DMS 273 treated with DMSO at 0.1 percent for 48 hours (cell line): Measurements from ENCODE around the gene DGKI.
"Not testable (repeated sequence)": the region's sequence is repeated elsewhere in the genome, so short reads cannot be mapped to it uniquely, and the experiment has no call there.

ENCODE experiments used
- DNase-seq: peaks from one replicate; lab custom pipeline; 2025; lab: John Stamatoyannopoulos, UW

The DGKI gene

DNA sequence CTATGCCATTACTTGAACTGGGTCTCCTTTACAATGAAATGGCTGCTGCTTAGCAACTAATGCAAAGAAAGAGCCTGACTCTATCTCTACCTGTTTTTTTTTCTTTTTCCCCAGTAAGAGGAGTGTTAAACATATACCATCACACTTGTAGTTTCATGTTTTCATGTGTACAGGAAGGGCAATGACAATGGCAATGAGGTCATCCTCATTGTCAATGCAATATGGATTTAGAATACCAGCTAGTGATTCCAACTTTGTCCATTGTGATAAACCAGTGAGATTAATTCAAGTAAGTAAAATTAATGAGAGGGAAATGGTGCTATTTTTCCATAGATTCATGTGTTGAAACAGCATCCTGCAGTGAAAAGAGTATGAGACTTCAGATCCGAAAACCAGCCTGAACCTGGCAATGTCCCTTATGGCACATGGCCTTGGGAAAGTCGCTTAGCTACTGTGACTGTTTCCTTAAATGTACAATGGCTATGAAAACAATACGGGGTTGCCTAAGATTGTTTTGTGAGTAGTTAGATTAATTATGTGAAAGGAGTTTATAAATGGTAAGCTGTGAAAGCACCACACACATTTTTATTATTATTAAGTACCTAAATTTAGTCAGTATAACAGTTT, 11.2 kb downstream of the DGKI start:
- DNase-seq, result no peak

DNA sequence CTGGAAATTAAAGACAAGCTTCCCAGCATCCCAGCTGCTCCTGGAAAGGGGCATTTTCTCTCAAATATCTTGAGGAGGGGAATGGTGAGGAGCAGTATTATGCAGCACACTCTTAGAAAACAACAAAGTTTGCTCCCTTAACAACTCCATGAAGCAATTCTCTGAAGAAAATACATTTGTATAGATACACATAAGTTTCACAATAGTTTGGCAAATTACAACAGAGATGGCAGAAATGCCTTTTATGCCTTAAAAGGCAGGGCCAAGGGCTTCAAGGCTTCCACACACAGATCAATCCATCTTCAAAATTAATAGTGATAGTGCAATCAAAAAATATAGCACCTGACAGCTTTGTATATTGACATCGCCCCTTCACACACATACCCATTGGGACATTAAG, 12.2 kb downstream of the DGKI start:
- no peak for DNase-seq

DNA sequence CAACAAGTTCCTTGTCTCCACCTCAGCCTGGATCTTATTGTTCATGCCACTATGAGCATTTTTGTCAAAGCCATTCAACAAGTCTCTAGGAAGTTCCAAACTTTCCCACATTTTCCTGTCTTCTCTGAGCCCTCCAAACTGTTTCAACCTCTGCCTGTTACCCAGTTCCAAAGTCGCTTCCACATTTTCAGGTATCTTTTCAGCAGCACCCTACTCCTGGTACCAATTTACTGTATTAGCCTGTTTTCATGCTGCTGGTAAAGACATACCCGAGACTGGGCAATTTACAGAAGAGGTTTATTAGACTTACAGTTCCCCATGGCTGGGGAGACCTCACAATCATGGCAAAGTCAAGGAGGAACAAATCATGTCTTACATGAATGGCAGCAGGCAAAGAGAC, 13.8 kb downstream of the DGKI start:
- DNase-seq, result not testable (repeated sequence)

DNA sequence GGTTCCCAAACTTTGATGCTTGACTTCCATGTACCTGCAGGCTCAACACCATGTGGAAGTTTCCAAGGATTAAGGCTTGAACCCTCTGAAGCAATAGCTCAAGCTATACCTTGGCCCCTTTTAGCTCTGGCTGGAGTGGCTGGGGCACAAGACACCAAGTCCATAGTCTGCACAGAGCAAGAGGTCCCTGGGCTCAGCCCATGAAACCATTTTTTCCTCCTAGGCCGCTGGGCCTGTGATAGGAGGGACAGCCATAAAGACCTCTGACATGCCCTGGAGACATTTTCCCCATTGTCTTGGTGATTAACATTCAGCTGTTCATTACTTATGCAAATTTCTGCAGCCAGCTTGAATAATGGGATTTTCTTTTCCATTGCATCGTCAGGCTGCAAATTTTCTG, 14.4 kb downstream of the DGKI start:
- no peak for DNase-seq

DNA sequence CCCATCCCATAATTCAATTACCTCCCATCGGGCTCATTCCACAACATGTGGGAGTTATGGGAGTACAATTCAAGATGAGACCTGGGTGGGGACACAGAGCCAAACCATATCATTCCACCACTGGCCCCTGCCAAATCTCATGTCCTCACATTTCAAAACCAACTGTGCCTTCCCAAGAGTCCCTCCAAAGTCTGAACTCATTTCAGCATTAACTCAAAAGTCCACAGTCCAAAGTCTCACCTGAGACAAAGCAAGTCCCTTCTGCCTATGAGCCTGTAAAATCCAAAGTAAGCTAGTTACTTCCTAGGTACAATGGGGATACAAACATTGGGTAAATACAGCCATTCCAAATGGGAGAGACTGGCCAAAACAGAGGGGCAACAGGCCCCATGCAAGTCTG, 15.2 kb downstream of the DGKI start:
- DNase-seq, result not testable (repeated sequence)

DNA sequence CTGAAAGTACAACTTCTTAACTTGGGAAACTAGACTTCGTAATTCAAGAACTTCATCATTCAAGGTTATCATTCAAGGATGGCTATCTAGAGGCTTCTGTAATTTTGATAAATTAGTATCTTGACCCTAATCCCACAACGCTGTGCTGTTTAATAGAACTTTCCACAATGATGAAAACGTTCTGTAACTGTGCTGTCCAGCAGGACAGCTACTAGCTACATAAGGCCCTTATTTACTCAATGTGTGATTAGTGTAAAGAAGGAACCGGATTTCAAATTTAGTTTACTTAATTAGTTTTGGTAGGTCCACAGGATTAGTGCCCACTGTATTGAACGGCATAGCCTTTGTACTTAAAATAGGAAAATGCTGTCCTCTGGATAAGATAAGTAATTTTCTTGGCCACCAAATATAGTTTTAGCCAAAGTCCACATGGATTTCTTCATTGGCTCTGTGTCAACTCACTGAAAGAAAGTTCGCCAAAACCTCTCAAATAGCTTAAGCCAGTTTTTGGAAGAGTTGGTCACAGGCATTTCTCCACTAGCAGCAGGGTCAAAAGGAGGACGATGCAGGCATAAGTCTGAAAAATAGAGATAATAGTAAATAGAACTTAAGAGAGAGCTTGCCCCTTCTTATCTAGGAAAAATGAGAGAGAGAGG, 17.3 kb downstream of the DGKI start:
- no peak for DNase-seq

DNA sequence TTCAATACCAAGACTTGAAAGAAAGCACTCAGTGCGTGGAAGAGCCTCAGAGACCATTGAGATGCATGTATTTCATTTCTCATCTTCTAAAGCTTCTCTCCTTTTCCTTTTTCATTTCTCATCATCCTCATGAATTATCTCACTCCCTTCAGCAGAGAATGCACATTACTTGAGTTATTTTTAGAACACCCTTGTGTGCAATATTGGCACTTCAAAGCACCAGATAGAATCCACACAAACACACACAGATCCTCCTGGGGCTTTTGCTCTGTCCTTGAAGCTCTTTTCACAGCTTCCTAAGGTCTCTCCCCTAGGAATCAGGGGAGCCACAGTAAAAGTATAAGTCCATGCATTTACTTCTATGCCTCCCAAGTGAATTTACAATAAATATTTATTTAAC, 18.3 kb downstream of the DGKI start:
- no peak for DNase-seq

DNA sequence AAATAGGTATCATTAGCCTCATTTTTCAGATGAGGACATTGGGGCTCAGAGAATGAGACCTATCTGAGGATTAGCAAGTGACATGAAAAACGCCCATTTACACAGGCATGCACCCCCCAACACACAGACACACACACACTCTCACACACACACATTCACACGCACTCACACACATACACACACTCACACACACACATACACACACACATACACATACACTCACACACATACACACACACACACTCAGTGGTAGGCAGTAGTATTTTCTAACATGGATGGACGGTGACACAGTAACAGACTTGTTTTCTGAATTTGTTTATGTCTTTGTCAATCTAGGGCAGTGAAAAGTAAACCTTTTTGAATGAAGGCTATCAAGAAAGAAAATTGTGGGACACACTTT, 21.3 kb downstream of the DGKI start:
- DNase-seq, result no peak

DNA sequence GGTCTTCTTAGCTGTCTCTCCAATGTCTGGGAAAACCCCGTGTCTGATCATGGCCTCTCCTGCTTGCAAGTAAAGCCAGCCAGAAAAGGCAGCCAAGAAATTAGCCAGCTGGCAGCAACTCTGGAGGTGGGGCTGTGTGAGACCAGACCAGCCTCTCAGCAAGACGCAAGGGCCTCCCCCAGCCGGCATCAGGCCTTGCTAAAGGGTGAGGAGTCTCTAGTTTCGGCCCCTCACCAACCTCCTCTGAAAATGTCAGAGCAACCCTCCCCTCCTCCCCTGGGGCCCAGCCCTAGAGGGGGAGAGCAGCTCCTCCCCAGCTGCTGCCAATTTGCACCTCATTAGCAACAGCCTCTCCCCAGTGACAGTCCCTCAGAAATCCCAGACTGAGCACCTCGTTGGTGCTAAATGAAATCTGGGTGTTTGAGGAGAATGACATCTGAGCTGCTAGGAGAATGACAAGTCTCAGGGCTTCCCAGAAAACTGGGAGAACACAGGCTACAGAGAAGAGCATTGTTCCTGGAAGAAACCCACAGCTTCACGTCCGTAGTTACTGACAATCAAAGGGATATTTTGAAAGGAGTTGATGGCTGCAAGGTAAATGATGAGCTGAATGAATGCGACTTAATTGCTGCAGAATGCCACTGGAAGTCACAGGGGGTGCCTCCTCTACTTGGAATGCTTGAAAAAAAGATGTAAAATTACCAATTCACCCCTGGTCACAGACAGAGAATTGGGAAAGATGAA, 25.9 kb downstream of the DGKI start:
- no peak for DNase-seq

DNA sequence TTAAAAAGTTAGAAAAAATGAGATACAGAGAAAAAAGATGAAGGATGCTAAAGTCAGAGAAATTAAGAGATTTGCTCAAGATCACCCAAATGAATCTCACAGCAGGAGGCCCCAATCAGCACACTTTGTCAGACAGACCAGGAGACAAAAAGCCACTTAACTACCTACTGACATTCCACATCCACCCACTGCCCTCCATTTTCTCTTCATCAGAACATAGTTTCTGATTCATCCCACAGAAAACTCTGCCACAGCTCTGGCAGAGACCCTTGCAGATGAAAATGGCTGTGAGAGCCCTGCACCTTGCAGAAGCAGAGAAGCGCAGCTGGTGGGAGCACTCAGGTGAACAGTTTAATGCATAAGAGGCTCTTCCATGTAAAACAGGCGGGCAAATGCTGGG, 26.6 kb downstream of the DGKI start:
- DNase-seq, result no peak

DNA sequence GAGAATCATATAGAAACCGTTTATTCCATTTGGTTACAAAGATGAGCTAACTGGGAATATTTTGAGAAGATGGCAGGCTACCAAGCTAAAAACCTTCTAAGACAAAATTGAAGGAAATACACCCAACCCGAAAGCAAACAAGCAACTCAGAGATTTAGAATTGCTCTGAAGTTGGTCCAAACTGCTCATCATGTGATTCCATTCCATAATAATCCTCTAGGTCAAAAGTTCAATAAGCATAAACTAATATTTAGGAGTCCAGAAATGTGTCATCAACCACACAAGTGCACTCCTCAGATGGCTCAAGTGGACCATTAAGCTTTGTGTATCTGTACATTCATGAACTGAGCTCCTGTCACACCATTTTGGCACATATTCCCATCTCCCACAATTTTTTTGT, 28.7 kb downstream of the DGKI start:
- no peak for DNase-seq

DNA sequence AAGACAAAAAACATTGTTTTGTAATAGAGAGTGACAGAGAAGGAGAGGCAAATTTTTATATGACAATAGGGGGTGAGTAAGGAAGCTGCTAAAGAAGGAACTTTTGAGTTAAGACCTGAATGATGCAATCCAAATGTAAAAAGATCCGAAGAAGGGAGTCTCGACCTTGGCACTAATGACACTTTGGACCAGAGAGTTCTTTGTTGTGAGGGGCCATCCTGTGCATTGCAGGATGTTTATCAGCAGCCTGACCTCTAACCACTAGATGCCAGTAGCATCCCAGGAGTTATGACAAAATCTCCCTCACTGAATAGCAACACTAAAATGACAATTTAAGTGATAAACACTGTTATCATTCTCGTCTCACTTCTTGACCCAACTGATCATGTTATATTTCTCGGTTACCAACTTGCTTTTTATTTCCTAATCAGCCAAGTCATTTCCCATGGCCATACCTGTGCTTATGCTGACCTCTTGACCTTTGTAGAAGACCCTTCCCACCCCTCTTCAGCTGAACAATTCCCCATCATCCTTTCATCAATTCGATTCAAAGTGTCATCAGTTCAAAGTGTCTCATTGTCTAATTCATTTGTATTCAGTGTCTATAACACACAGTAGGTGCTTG, 30.0 kb downstream of the DGKI start:
- DNase-seq, result no peak

DNA sequence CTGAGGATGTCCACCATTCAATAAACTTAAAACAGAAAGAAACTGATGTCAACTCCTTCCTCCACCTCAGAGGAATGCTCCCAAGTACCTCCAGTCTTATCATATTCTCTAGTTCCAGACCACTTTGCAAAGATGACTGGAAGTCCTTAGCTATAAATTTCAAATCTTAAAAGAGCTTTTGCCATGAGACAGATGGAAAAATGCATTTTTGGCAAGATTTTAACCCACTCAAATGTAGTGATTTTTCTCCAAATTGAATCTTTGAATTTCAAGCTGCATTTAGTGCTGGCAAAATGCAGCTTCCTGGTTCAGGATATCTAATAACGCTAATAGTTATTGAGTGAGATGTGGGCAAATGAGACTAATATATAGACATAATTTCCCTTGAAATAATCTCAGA, 33.2 kb downstream of the DGKI start:
- DNase-seq, result no peak

DNA sequence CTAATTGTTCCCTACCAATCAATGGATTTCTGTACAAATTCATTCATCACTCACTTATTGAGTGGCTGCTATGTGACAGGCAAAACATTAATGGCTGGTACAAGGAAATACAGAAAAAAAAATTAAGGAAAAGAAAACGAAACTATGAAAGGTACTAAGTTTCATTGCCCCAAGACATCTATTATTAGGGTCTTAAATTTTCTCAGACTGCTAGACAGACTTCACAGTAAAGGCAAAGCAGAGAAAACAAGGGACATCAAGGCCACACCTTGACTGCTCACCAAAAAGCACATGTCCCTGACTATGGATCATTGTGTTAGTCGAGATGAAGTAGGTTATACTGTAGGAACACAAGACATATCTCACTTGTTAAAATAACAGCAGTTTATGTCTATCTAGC, 36.5 kb downstream of the DGKI start:
- DNase-seq, result no peak

DNA sequence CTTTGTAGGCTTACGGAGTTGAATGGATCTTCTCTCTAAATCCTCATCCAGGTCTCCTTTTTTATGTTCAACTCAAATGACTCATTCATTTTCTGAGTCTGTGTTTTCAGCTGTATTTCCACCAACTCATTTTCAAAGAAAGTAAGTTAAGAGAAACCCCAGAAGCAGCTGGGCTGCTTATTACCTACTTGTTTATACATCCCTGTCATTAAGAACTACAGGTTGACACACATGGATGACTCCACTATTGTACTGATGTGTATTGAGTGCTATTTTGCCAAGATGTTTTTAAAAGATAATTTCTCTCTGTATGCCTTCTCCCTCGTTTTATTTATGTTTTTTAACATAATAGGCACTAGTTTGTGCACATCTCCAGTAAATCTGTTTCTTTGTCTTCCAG, 41.9 kb downstream of the DGKI start:
- DNase-seq, result no peak

DNA sequence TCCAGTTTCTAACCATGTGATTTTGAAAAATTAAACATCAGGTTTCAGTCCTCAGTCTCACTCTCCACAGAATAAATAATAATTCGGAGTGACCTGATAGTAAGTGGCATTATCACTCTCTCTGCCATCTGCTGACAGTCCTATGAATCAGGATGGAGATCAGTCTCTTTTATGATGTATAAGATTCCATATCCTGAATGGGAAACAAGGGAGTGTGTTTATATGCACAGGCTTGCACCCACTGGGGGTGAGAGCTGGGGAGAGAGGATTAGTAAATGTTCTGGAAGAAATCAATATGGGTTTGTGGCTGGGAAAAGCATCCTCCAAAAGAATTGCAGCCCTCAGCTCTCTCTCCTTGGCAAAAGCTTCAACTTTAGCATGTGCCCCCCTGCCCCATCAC, 45.3 kb downstream of the DGKI start:
- no peak for DNase-seq

DNA sequence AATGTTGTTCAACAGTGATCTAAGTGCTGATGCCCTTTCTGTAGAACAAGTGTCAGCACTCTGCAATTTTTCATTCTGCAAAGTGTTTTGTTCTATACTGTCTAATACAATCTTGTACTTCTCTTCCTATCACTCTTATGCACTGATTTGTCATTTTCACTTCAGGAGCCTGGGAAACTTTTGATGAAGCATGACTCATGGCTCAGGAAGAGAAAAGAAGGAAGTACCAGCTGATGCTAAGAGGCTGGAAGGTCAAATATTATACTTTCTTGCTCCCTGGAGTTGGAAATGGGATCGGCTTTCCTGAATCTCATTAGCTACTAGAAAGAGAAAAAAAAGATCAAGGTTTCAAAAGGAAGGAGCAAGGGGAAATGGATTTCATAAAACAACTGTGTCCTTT, 45.8 kb downstream of the DGKI start:
- no peak for DNase-seq

DNA sequence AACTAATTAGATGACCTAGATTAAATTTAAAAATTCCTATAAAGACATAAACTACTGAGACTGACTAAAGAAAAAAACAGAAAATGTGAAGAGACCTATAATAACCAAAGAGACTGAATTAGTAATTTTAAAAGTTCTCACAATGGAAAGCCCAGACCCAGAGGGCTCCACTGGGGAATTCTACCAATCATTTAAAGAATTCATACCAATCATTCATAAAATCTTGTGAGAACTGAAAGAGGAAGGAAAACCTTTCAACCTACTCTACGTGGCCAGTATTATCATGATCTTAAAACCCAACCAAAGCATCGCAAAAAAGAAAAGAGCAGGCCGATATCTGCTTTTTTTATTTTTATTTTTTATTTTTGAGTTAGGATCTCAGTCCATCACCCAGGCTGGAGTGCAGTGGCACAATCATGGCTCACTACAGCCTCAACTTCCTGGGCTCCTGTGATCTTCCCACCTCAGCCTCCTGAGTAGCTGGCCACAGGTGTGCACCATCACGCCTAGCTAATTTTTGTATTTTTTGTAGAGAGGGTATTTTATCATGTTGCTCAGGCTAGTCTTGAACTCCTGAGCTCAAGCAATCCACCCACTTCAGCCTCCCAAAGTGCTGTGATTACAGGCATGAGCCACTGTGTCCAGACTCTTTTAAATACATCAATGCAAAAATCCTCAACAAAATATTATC, 48.6 kb downstream of the DGKI start:
- no peak for DNase-seq

DNA sequence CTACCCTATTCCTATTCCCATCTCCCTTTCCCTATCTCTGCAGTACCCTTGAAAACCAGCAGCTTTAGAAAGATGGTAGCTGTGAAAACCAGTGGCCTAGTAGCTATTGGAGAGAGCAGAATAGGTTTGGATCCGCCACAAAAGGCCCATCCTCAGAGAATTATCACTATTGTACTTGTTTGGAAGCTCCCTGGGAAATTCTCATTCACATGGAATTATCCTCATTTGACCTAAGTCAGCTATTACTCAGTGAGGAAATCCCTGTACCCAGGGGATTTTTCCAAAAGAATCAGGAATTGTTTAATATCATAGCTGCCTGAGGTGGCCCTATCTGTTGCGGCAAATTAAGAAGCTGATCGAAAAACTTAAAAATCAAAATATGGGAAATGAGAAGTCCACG, 51.6 kb downstream of the DGKI start:
- DNase-seq, result no peak

DNA sequence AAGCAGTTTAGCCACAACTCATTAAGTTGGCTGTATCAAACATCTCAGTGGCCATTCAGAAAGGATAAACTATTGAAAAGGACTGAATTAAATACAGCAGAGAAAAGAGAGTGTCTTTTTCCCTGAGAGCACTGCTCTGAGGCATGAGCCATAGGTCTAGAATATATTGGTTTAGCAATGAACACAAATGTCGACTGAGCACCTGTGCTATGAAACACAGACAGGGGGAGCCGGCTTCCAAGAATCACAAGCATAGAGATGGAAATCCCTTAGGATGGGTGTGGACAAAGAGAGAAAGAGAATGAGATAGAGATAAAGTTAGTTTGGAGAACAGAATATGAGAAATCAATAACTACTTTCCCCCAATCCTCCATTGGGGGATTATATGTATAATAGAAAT, 54.8 kb downstream of the DGKI start:
- DNase-seq, result no peak

DNA sequence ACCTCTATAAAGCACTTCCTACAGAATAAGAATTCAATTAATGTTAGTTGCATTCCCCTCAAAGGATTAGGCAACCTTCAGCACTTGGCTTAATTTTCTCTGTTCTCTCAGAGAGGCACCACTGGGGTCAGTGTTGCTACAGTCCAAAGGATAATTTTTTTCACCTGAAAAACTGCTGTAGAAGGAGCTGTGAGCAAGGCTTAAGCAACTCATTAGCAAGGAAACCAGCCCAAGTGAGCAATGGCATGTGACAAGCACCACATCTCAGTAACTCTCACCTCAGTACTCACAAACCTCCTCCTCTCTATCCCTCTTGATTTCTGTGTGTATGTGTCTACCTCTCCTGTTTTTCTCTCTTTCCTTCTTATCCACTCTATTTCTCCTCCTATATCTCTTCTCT, 55.9 kb downstream of the DGKI start:
- DNase-seq, result no peak

DNA sequence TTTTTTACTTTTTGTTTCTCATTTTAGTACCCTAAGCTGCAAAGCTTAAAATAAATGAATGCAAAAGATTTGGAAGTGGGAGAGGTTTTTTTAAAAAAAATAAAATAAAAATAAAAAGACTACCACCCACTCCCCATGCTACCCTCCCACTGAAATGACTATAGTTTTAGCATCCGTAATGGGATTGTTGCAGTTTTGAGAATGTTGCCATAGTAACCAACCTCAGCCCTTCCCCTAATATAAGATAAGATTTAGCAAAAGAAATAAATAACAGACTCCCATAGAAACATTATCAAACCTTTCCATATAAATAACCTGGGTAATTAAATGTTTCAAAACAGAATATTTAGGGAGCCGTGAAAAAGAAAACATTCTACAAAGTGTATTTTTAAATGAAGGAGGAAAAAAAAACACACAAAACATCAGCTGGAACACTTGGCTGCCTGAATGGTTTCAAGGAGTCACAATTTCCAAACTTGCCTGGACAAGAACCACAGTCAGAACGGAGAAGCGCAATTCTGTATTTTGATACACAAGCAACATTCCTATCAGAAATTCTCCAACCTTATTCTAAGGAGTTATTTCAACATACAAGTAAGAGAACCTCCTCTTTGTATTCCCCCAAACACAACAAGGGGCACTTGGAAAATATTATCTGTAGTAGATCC, 57.4 kb downstream of the DGKI start:
- no peak for DNase-seq
